Measurements from ENCODE around the gene AGO1. TPM values are rescaled to one million over a fixed set of nuclear protein-coding genes. Genes with fewer than 3 reads are reported as not detected.
A peak's percentile ranks its signal among the peaks of the same experiment; 100 is the strongest.

Gene AGO1
- total and polyA plus RNA-seq, 8 donors, result 20.8 to 29.7 (median 22.3) TPM

DNA sequence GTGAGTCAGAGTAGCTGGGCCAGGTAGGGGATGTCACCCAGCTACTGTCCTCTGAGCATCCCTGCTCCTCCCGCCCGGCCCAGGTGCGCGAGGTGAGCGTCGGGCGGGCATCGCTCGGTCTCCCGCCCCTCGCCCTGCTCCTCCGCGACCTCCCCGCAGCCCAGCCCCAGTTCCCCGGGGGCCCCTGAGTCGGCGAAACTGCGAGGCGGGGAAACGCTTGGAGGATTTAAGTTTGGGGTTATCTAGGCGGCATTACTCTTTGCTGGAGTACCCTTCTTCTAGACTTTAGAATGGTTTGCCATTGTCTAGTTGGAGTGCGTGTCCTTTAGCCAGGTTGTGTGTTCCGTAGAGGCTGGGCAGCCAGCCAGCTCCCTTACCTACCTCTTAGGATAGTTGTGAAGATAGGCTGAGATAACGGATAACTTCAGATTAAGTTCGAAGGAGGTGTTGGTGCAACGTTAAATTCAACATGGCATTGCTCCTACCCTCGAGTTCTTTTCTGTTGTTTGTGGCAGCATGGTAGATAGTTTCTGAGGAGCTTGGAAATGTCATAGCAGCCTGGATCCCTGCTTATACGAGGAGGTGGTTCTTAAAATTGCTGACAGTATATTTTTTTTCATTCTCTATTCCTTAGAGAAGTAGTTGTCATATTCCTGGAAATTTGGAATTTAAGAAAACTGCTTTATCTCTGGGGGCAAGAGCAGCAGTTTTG lies 48.6 kb downstream of the AGO1 start:
- Histone ChIP-seq H3K4me3 (peak overlapping the region; percentile 80 to 82), H3K27ac (peak overlapping the region; percentile 97 to 99), H3K4me1 (peaks cover 4 to 54% of the 10 kb centered on the region in 2 donors), H3K9me3 (no peaks in the 10 kb centered on the region), H3K27me3 (no peaks in the 10 kb centered on the region), H3K36me3 (no peaks in the 10 kb centered on the region)
- DNase-seq, result peak in 2 of 4 donors; percentile 28 to 41
- ATAC-seq, result peak; percentile 35
- TF ChIP-seq, protein P1, sequence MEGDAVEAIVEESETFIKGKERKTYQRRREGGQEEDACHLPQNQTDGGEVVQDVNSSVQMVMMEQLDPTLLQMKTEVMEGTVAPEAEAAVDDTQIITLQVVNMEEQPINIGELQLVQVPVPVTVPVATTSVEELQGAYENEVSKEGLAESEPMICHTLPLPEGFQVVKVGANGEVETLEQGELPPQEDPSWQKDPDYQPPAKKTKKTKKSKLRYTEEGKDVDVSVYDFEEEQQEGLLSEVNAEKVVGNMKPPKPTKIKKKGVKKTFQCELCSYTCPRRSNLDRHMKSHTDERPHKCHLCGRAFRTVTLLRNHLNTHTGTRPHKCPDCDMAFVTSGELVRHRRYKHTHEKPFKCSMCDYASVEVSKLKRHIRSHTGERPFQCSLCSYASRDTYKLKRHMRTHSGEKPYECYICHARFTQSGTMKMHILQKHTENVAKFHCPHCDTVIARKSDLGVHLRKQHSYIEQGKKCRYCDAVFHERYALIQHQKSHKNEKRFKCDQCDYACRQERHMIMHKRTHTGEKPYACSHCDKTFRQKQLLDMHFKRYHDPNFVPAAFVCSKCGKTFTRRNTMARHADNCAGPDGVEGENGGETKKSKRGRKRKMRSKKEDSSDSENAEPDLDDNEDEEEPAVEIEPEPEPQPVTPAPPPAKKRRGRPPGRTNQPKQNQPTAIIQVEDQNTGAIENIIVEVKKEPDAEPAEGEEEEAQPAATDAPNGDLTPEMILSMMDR (IDR thresholded peaks at IDR 0.05), result no peak
- intact Hi-C loops (cut with DNase I), result no loop called here

GRCh38 chr1:35932158-35932636 lies 49.2 kb downstream of the AGO1 start:
- H3K4me3 ChIP-seq, result peak overlapping the region; percentile 80 to 82
- TF ChIP-seq, protein P1 (IDR thresholded peaks at IDR 0.05), result no peak
- intact Hi-C loops (cut with DNase I), result no loop called here
- ATAC-seq, result no peak
- H3K9me3 ChIP-seq, result no peaks in the 10 kb centered on the region
- DNase-seq, result no peak
- H3K27me3 ChIP-seq, result no peaks in the 10 kb centered on the region
- H3K36me3 ChIP-seq, result no peaks in the 10 kb centered on the region
- peak overlapping the region; percentile 97 to 99 for H3K27ac ChIP-seq
- peaks cover 4 to 60% of the 10 kb centered on the region in 2 donors for H3K4me1 ChIP-seq

- DNase-seq (no peak), ATAC-seq (no peak)
- Histone ChIP-seq H3K4me1 (peaks cover 4 to 65% of the 10 kb centered on the region in 2 donors), H3K27me3 (no peaks in the 10 kb centered on the region), H3K36me3 (no peaks in the 10 kb centered on the region), H3K27ac (no peak overlapping the region), H3K4me3 (no peak overlapping the region), H3K9me3 (no peaks in the 10 kb centered on the region)
- intact Hi-C loops (cut with DNase I), result no loop called here
- TF ChIP-seq, protein P1 (IDR thresholded peaks at IDR 0.05), result no peak
These were observed 49.9 kb downstream of the AGO1 start for GRCh38 chr1:35932941-35933340.

GRCh38 chr1:35935442-35936388 lies 52.7 kb downstream of the AGO1 start:
- H3K4me3 ChIP-seq, result no peak overlapping the region
- peak in 2 of 4 donors; percentile 78 to 85 for DNase-seq
- H3K4me1 ChIP-seq, result peaks cover 0 to 54% of the 10 kb centered on the region in 2 donors
- H3K27ac ChIP-seq, result no peak overlapping the region
- intact Hi-C loops (cut with DNase I), result no loop called here
- no peak for ATAC-seq
- H3K27me3 ChIP-seq, result no peaks in the 10 kb centered on the region
- TF ChIP-seq, protein P1 (IDR thresholded peaks at IDR 0.05), result no peak
- no peaks in the 10 kb centered on the region for H3K9me3 ChIP-seq
- H3K36me3 ChIP-seq, result no peaks in the 10 kb centered on the region

DNA sequence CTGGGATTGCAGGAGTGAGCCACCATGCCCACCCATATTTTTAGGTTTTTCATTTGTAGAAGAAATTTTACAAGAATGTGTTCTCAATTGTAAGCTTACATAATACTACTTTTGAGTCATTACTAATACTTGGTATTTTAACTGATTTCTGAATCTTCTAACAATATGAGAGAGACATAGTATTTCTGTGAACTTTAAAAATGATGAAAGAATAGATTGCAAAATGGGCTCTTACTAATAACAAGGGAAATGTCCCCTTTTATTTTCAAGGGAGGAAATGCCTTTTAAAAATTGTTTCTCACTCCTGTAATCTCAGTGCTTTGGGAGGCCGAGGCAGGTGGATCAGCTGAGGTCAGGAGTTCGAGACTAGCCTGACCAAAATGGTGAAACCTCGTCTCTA lies 53.8 kb downstream of the AGO1 start:
- H3K9me3 ChIP-seq, result no peaks in the 10 kb centered on the region
- no peaks in the 10 kb centered on the region for H3K36me3 ChIP-seq
- intact Hi-C loops (cut with DNase I), result no loop called here
- DNase-seq, result no peak
- no peaks in the 10 kb centered on the region for H3K27me3 ChIP-seq
- TF ChIP-seq, protein P1 (IDR thresholded peaks at IDR 0.05), result no peak
- H3K4me3 ChIP-seq, result no peak overlapping the region
- peaks cover 0 to 50% of the 10 kb centered on the region in 2 donors for H3K4me1 ChIP-seq
- ATAC-seq, result no peak
- no peak overlapping the region for H3K27ac ChIP-seq

Measured in left lung (tissue), 10 donors.